Measurements from ENCODE around the gene ALDH8A1.

ALDH8A1 gene

GRCh38 chr6:134870677-134871498 is 79.0 kb downstream of the ALDH8A1 start:
- DNase-seq (ENCODE audit: low read depth), result no peak

GRCh38 chr6:134868812-134869211 is 81.1 kb downstream of the ALDH8A1 start:
- DNase-seq (ENCODE audit: low read depth), result no peak

Data from GM04504 (cell line).